H9 (cell line): ENCODE results near the gene RNF212. TPM values are rescaled to one million over a fixed set of nuclear protein-coding genes. Genes with fewer than 3 reads are reported as not detected.

ENCODE experiments used
- DNase-seq: peaks from one replicate; pipeline ENCODE4 v3.0.0-alpha.2; 2017
- H2AFZ ChIP-seq: one replicate; pipeline ENCODE4 v1.6.1; 2013; ENCODE audit warnings: mild to moderate bottlenecking, low read length, control low read depth, moderate library complexity
- H2AK5ac ChIP-seq: 2 replicates; pipeline ENCODE4 v1.6.1; 2013; ENCODE audit warnings: low read length, control low read depth, mixed read lengths; ENCODE audit not compliant: insufficient read length
- H2BK120ac ChIP-seq: one replicate; pipeline ENCODE4 v1.6.1; 2013; ENCODE audit warnings: low read depth, mild to moderate bottlenecking, low read length, control low read depth, inconsistent platforms; ENCODE audit not compliant: poor library complexity, severe bottlenecking
- H2BK12ac ChIP-seq: 2 replicates; pipeline ENCODE4 v1.6.1; 2013; ENCODE audit warnings: low read length, control low read depth, mixed read lengths, low read depth; ENCODE audit not compliant: insufficient read length
- H2BK15ac ChIP-seq: 2 replicates; pipeline ENCODE4 v1.6.1; 2013; ENCODE audit warnings: low read depth, low read length, control low read depth
- H2BK20ac ChIP-seq: one replicate; pipeline ENCODE4 v1.6.1; 2013; ENCODE audit warnings: low read depth, mild to moderate bottlenecking, low read length, control low read depth, inconsistent platforms; ENCODE audit not compliant: poor library complexity, severe bottlenecking
- H2BK5ac ChIP-seq: 2 replicates; pipeline ENCODE4 v1.6.1; 2013; ENCODE audit warnings: low read length, control low read depth, mixed read lengths; ENCODE audit not compliant: insufficient read length
- H3K14ac ChIP-seq: 2 replicates; pipeline ENCODE4 v1.6.1; 2013; ENCODE audit warnings: low read length, control low read depth; ENCODE audit not compliant: insufficient read depth
- H3K18ac ChIP-seq: 2 replicates; pipeline ENCODE4 v1.6.1; 2013; ENCODE audit warnings: low read depth, mild to moderate bottlenecking, mixed read lengths, low read length, control low read depth; ENCODE audit not compliant: insufficient read length
- H3K23ac ChIP-seq: 2 replicates; pipeline ENCODE4 v1.6.1; 2013; ENCODE audit warnings: low read length, control low read depth, mixed read lengths, low read depth; ENCODE audit not compliant: insufficient read length
- H3K23me2 ChIP-seq: 2 replicates; pipeline ENCODE4 v1.6.1; 2013; ENCODE audit warnings: low read depth, mild to moderate bottlenecking, mixed read lengths, low read length, control low read depth; ENCODE audit not compliant: insufficient read length, poor library complexity, severe bottlenecking
- H3K27ac ChIP-seq: 2 replicates; pipeline ENCODE4 v1.5.1; 2013; ENCODE audit warnings: low read length, control low read depth, mixed read lengths, low read depth; ENCODE audit not compliant: insufficient read length
- H3K27me3 ChIP-seq: 2 replicates; pipeline ENCODE4 v1.6.1; 2013; ENCODE audit warnings: low read length, control low read depth, inconsistent platforms; ENCODE audit not compliant: insufficient read depth
- H3K4ac ChIP-seq: 2 replicates; pipeline ENCODE4 v1.6.1; 2013; ENCODE audit warnings: low read depth, mild to moderate bottlenecking, control low read depth, inconsistent platforms, low read length, moderate library complexity
- H3K4me1 ChIP-seq: 2 replicates; pipeline ENCODE4 v1.6.1; 2013; ENCODE audit warnings: low read length, control low read depth, inconsistent platforms; ENCODE audit not compliant: insufficient read depth
- H3K4me2 ChIP-seq: 2 replicates; pipeline ENCODE4 v1.6.1; 2013; ENCODE audit warnings: low read length, control low read depth, mixed read lengths; ENCODE audit not compliant: insufficient read length, insufficient read depth
- H3K56ac ChIP-seq: 2 replicates; pipeline ENCODE4 v1.6.1; 2013; ENCODE audit warnings: low read depth, mild to moderate bottlenecking, mixed read lengths, low read length, control low read depth; ENCODE audit not compliant: insufficient read length
- H3K79me1 ChIP-seq: 2 replicates; pipeline ENCODE4 v1.6.1; 2013; ENCODE audit warnings: low read depth, mild to moderate bottlenecking, moderate library complexity, low read length, control low read depth, inconsistent platforms; ENCODE audit not compliant: insufficient read depth, poor library complexity, severe bottlenecking
- H3K79me2 ChIP-seq: 2 replicates; pipeline ENCODE4 v1.6.1; 2013; ENCODE audit warnings: low read length, control low read depth, inconsistent platforms; ENCODE audit not compliant: insufficient read depth
- H3K9ac ChIP-seq: 2 replicates; pipeline ENCODE4 v1.6.1; 2013; ENCODE audit warnings: low read length, control low read depth, mixed read lengths; ENCODE audit not compliant: insufficient read length; ENCODE audit errors: extremely low read depth
- H3K9me3 ChIP-seq: one replicate; pipeline ENCODE4 v1.6.1; 2013; ENCODE audit warnings: low read depth, low read length, inconsistent platforms; ENCODE audit not compliant: control insufficient read depth
- H3T11ph ChIP-seq: one replicate; pipeline ENCODE4 v1.6.1; 2013; ENCODE audit warnings: mild to moderate bottlenecking, low read length, control low read depth, inconsistent platforms
- H4K20me1 ChIP-seq: one replicate; pipeline ENCODE4 v1.6.1; 2013; ENCODE audit not compliant: control insufficient read depth, insufficient read length, insufficient read depth
- H4K5ac ChIP-seq: 2 replicates; pipeline ENCODE4 v1.6.1; 2013; ENCODE audit warnings: low read depth, mild to moderate bottlenecking, mixed read lengths, low read length, control low read depth; ENCODE audit not compliant: insufficient read length
- H4K8ac ChIP-seq: replicated peaks from 2 replicates; pipeline ENCODE4 v1.6.1; 2013; ENCODE audit warnings: low read length, control low read depth, mixed read lengths, low read depth; ENCODE audit not compliant: insufficient read length
- H4K91ac ChIP-seq: 2 replicates; pipeline ENCODE4 v1.6.1; 2013; ENCODE audit warnings: low read depth, mild to moderate bottlenecking, moderate library complexity, mixed read lengths, low read length, control low read depth; ENCODE audit not compliant: insufficient read length
- H3K27ac Mint-ChIP-seq, 3 experiments: 2 replicates in 2 of 3; 3 replicates in 1 of 3; pipeline ENCODE4 v1.8.0; 2020 to 2021; ENCODE audit warnings: mixed read lengths in 3 of 3, mild to moderate bottlenecking in 1 of 3, moderate library complexity in 1 of 3
- H3K27me3 Mint-ChIP-seq: 2 replicates; pipeline ENCODE4 v1.8.0; 2021; ENCODE audit warnings: low read depth, mild to moderate bottlenecking, moderate library complexity, mixed read lengths
- H3K36me3 Mint-ChIP-seq, 3 experiments: 2 replicates in 2 of 3; 3 replicates in 1 of 3; pipeline ENCODE4 v1.8.0; 2020 to 2021; ENCODE audit warnings: low read depth in 3 of 3, mixed read lengths in 3 of 3; ENCODE audit not compliant: insufficient read depth in 1 of 3
- H3K4me1 Mint-ChIP-seq, 2 experiments: 2 replicates each; pipeline ENCODE4 v1.8.0; 2020; ENCODE audit warnings: mixed read lengths in 2 of 2
- H3K4me3 Mint-ChIP-seq, 2 experiments: 2 replicates in 1 of 2; 3 replicates in 1 of 2; pipeline ENCODE4 v1.8.0; 2020 to 2021; ENCODE audit warnings: mild to moderate bottlenecking in 2 of 2, mixed read lengths in 2 of 2, moderate library complexity in 1 of 2
- H3K9me3 Mint-ChIP-seq, 2 experiments: 2 replicates in 1 of 2; 3 replicates in 1 of 2; pipeline ENCODE4 v1.8.0; 2020; ENCODE audit warnings: mild to moderate bottlenecking in 2 of 2, mixed read lengths in 2 of 2, moderate library complexity in 1 of 2
- CTCF ChIP-seq: fragments of 200-600 bp; sonication (generic); conservative IDR thresholded peaks from 3 replicates; pipeline ENCODE4 v1.8.0; 2021; ENCODE audit warnings: antibody characterized with exemption, mild to moderate bottlenecking
- WGBS: extraction: QIAGEN DNeasy Blood & Tissue Kit; methylation state at CpG from one replicate; pipeline ENCODE4 v1.1.7; 2013; ENCODE audit warnings: missing lambda C conversion rate, low lambda C conversion rate, mixed read lengths; ENCODE audit not compliant: insufficient read length; ENCODE audit errors: extremely low coverage; 5-methylcytosine and 5-hydroxymethylcytosine counted together
- total RNA-seq: library from RNA; stranded (reverse); gene quantifications from 2 replicates; pipeline ENCODE4 v1.2.1, GENCODE V29; 2021

The RNF212 gene
- total RNA-seq, 1 experiment from 2014 or later, result 3.0 TPM

- Histone ChIP-seq H3K9ac (no peak overlapping the region), H3K56ac (no peak overlapping the region), H2AFZ (no peak overlapping the region), H4K91ac (no peak overlapping the region), H3K4ac (no peak overlapping the region), H3K4me1 (no peaks in the 10 kb centered on the region), H4K20me1 (no peaks in the 10 kb centered on the region), H3K14ac (no peak overlapping the region), H2BK20ac (no peak overlapping the region), H2BK5ac (no peak overlapping the region), H3K79me2 (no peaks in the 10 kb centered on the region), H3K79me1 (no peaks in the 10 kb centered on the region), H4K5ac (no peak overlapping the region), H2BK12ac (no peak overlapping the region), H3K4me2 (no peak overlapping the region), H4K8ac (no peak overlapping the region), H3K9me3 (no peaks in the 10 kb centered on the region), H2BK15ac (no peak overlapping the region), H3K23me2 (no peaks in the 10 kb centered on the region), H3T11ph (no peak overlapping the region), H2BK120ac (no peak overlapping the region), H2AK5ac (no peak overlapping the region), H3K27ac (no peak overlapping the region), H3K23ac (no peak overlapping the region), H3K27me3 (no peaks in the 10 kb centered on the region), H3K18ac (no peak overlapping the region)
- peak; percentile 99 for TF ChIP-seq CTCF
- H3K27ac Mint-ChIP-seq, result no peak overlapping the region
- H3K4me1 Mint-ChIP-seq, result no peaks in the 10 kb centered on the region
- no peaks in the 10 kb centered on the region for H3K36me3 Mint-ChIP-seq
- H3K4me3 Mint-ChIP-seq, result no peak overlapping the region
- DNase-seq, result peak; percentile 61
- WGBS, result no CpG with 5 or more reads among the region's 13 CpGs
- no peaks in the 10 kb centered on the region; a peak in 1 of 5 replicates for H3K9me3 Mint-ChIP-seq
- H3K27me3 Mint-ChIP-seq, result peaks cover 16% of the 10 kb centered on the region
Observed at GRCh38 chr4:1130316-1131186, 17.2 kb upstream of the RNF212 start.
